Measurements from ENCODE around the gene CPTP. TPM values are rescaled to one million over a fixed set of nuclear protein-coding genes. Genes with fewer than 3 reads are reported as not detected.

Gene CPTP
- total RNA-seq, 1 experiment from 2014 or later: 52.2 TPM

- no peak for TF ChIP-seq CTCF (IDR thresholded peaks at IDR 0.05)
- no peak for TF ChIP-seq POLR2AphosphoS5 (IDR thresholded peaks at IDR 0.05; ENCODE audit: low read depth, low read length)
- TF ChIP-seq SIN3A (IDR thresholded peaks at IDR 0.05; ENCODE audit: borderline replicate concordance, insufficient read depth, low read depth, low read length): no peak
- no peak for TF ChIP-seq REST (IDR thresholded peaks at IDR 0.05; ENCODE audit: insufficient read depth in 1 of 2, low read depth in 2 of 2, low read length in 1 of 2)
- no peak for TF ChIP-seq TCF7L2 (IDR thresholded peaks at IDR 0.05; ENCODE audit: low read depth, low read length)
- Histone ChIP-seq H3K36me3 (ENCODE audit: control insufficient read depth, insufficient read depth, low read length) (no peaks in the 10 kb centered on the region), H3K4me1 (ENCODE audit: control insufficient read depth, insufficient read depth, low read length) (no peaks in the 10 kb centered on the region), H3K4me3 (ENCODE audit: low read depth in 2 of 2, low read length in 2 of 2) (no peak overlapping the region), H3K27me3 (ENCODE audit: control insufficient read depth, insufficient read depth, low read length) (no peaks in the 10 kb centered on the region), H3K27ac (ENCODE audit: low read length) (no peak overlapping the region), H3K9me3 (ENCODE audit: control insufficient read depth, insufficient read depth, low read depth, low read length) (no peaks in the 10 kb centered on the region)
- DNase-seq (ENCODE audit: low read depth, low spot score): no peak
- BruUV-seq (replicated peaks): TSS peak; percentile 77
- intact Hi-C loops (cut with micrococcal nuclease; ENCODE audit: unreplicated experiment): no loop called here
- POLR2A ChIA-PET: no interaction called here
- ATAC-seq: no peak
- CTCF ChIA-PET: no interaction called here
- in situ Hi-C loops (cut with HindIII; ENCODE audit: low pct_unique_long_range_greater_than_20kb, low sequenced_read_pairs): no loop called here
Measured at GRCh38 chr1:1335283-1335682, 10.7 kb downstream of the CPTP start.

- in situ Hi-C loops (cut with HindIII; ENCODE audit: low pct_unique_long_range_greater_than_20kb, low sequenced_read_pairs): no loop called here
- intact Hi-C loops (cut with micrococcal nuclease; ENCODE audit: unreplicated experiment): no loop called here
- no peaks in the 10 kb centered on the region for H3K9me3 ChIP-seq (ENCODE audit: control insufficient read depth, insufficient read depth, low read depth, low read length)
- no peak for DNase-seq (ENCODE audit: low read depth, low spot score)
- H3K27me3 ChIP-seq (ENCODE audit: control insufficient read depth, insufficient read depth, low read length): no peaks in the 10 kb centered on the region
- H3K27ac ChIP-seq (ENCODE audit: low read length): no peak overlapping the region
- no TSS peak for BruUV-seq (replicated peaks)
- ChIA-PET POLR2A (no interaction called here), CTCF (no interaction called here)
- ATAC-seq: no peak
- no peak overlapping the region for H3K4me3 ChIP-seq (ENCODE audit: low read depth in 2 of 2, low read length in 2 of 2)
- H3K4me1 ChIP-seq (ENCODE audit: control insufficient read depth, insufficient read depth, low read length): no peaks in the 10 kb centered on the region
- TF ChIP-seq CTCF (IDR thresholded peaks at IDR 0.05) (no peak), POLR2AphosphoS5 (IDR thresholded peaks at IDR 0.05; ENCODE audit: low read depth, low read length) (no peak), TCF7L2 (IDR thresholded peaks at IDR 0.05; ENCODE audit: low read depth, low read length) (no peak)
- no peaks in the 10 kb centered on the region for H3K36me3 ChIP-seq (ENCODE audit: control insufficient read depth, insufficient read depth, low read length)
Measured at GRCh38 chr1:1335792-1336248, 11.2 kb downstream of the CPTP start.
